Esophagus muscularis mucosa (tissue), 4 donors: ENCODE measurements around the gene GATA6. TPM values are rescaled to one million over a fixed set of nuclear protein-coding genes. Genes with fewer than 3 reads are reported as not detected.

ENCODE experiments used
- DNase-seq: peaks from one replicate; pipeline ENCODE4 v3.0.0-alpha.2; 2017; ENCODE audit errors: extremely low spot score
- H3K27ac ChIP-seq, 4 donors: fragments of 200-600 bp; sonication (generic); replicated peaks in 1 of 4; 1 replicate in 3 of 4; 2 replicates in 1 of 4; pipeline ENCODE4 v1.5.1; 2016 to 2019; ENCODE audit warnings: mild to moderate bottlenecking in 1 of 4
- H3K27me3 ChIP-seq, 4 donors: fragments of 200-600 bp; sonication (generic); one replicate each; pipeline versions ENCODE4 v1.5.1 to v1.6.0; 2016 to 2019
- H3K36me3 ChIP-seq, 4 donors: fragments of 200-600 bp; sonication (generic); one replicate each; pipeline ENCODE4 v1.5.1; 2016 to 2019
- H3K4me1 ChIP-seq, 4 donors: fragments of 200-600 bp; sonication (generic); one replicate each; pipeline ENCODE4 v1.5.1; 2016 to 2019
- H3K4me3 ChIP-seq, 4 donors: fragments of 200-600 bp; sonication (generic); 1 replicate in 2 of 4; 2 replicates in 2 of 4; pipeline ENCODE4 v1.5.1; 2016 to 2019; ENCODE audit warnings: mild to moderate bottlenecking in 4 of 4, moderate library complexity in 1 of 4
- H3K9me3 ChIP-seq, 4 donors: fragments of 200-600 bp; sonication (generic); 1 replicate in 3 of 4; 2 replicates in 1 of 4; pipeline ENCODE4 v1.5.1; 2016 to 2019
- EP300 ChIP-seq: sonication (generic); formaldehyde crosslinking; IDR thresholded peaks from one replicate; pipeline ENCODE4 v1.6.1; 2017; ENCODE audit warnings: antibody characterized with exemption
- POLR2A ChIP-seq: fragments of 450-650 bp; IDR thresholded peaks from one replicate; pipeline ENCODE4 v1.6.1; 2017; ENCODE audit warnings: antibody characterized with exemption, moderate library complexity, mild to moderate bottlenecking, low read depth
- POLR2AphosphoS5 ChIP-seq, 2 donors: sonication (generic); formaldehyde crosslinking; IDR thresholded peaks; one replicate each; pipeline ENCODE4 v1.6.1; 2017; ENCODE audit warnings: antibody characterized with exemption in 2 of 2
- WGBS: methylation state at CpG from one replicate; pipeline ENCODE4 v1.1.5; 2018; 5-methylcytosine and 5-hydroxymethylcytosine counted together
- intact Hi-C: fragments of 100-400 bp; cut with DNase I; formaldehyde crosslinking; loops from one replicate; pipeline ENCODE4 v1.15.1; 2023
- small RNA-seq, 3 donors: library from RNA; depleted of rRNA; stranded (forward); fragments of <200 nt; gene quantifications; one replicate each; pipeline ENCODE3, GENCODE V24; 2016
- total RNA-seq, 4 donors: library from RNA; depleted of rRNA; stranded (reverse); fragments of >200 nt; gene quantifications; one replicate each; pipeline versions ENCODE4 v1.1.0 to v1.2.1, GENCODE V29; 2016
- TF ChIP-seq, protein P1 (sequence below), 3 experiments: fragments of 200-600 bp in 2 of 3; fragments of 450-650 bp in 1 of 3; sonication (generic) in 2 of 3; IDR thresholded peaks; one replicate each; pipeline ENCODE4 v1.5.1; 2017 to 2019; ENCODE audit warnings: antibody characterized with exemption in 3 of 3, mild to moderate bottlenecking in 2 of 3, moderate library complexity in 1 of 3

Gene GATA6
- total RNA-seq, 4 donors from 2014 or later: 6.6 to 35.5 (median 12.5) TPM

DNA sequence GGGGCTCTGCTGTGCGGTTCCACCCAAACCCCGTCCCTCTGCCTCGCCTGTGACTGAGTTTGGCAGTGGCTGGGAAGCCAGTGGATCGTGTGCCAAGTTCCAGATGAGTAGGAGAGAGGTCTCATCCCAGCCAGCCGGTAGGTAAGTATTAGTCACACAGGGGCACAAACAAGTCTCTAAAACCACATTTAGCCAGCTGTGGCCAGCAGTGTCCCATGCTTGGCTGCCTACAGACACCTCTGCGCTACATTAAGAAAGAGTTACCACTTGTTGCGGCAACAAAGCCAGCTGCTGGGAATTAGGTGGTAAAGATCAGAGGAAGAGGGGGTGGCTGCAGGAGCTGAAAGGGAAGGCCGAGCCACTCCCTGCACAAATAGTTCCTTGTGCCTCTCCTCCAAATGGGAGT is 81.2 kb downstream of the GATA6 start:
- Histone ChIP-seq H3K36me3 (no peaks in the 10 kb centered on the region), H3K9me3 (no peaks in the 10 kb centered on the region), H3K4me1 (peaks cover 0 to 3% (median 0%) of the 10 kb centered on the region in 4 donors), H3K4me3 (no peak overlapping the region), H3K27me3 (no peaks in the 10 kb centered on the region), H3K27ac (no peak overlapping the region)
- DNase-seq: no peak
- WGBS: 77% methylated on average over 8 of the region's 8 CpGs
- TF ChIP-seq, protein P1, sequence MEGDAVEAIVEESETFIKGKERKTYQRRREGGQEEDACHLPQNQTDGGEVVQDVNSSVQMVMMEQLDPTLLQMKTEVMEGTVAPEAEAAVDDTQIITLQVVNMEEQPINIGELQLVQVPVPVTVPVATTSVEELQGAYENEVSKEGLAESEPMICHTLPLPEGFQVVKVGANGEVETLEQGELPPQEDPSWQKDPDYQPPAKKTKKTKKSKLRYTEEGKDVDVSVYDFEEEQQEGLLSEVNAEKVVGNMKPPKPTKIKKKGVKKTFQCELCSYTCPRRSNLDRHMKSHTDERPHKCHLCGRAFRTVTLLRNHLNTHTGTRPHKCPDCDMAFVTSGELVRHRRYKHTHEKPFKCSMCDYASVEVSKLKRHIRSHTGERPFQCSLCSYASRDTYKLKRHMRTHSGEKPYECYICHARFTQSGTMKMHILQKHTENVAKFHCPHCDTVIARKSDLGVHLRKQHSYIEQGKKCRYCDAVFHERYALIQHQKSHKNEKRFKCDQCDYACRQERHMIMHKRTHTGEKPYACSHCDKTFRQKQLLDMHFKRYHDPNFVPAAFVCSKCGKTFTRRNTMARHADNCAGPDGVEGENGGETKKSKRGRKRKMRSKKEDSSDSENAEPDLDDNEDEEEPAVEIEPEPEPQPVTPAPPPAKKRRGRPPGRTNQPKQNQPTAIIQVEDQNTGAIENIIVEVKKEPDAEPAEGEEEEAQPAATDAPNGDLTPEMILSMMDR (IDR thresholded peaks at IDR 0.05): no peak
- no peak for TF ChIP-seq EP300
- no peak for TF ChIP-seq POLR2AphosphoS5 (IDR thresholded peaks at IDR 0.05)
- no peak for TF ChIP-seq POLR2A
- intact Hi-C loops: no loop called here

Small RNA genes within 50 kb of the gene (small RNA-seq; reads per million reads assigned to genes)
- 0 reads per million in 3 donors for gene RNU6-702P
- gene RNU6ATAC20P: 0 reads per million in 3 donors

Other genes with a start within 250 kb of the GATA6 start
- not detected for gene CTAGE1, start 248.3 kb downstream of the GATA6 start, total RNA-seq